ENCODE results near the gene LANCL1. TPM values are rescaled to one million over a fixed set of nuclear protein-coding genes. Genes with fewer than 3 reads are reported as not detected.

Gene LANCL1
- total and polyA plus RNA-seq, 2 experiments from 2014 or later = 22.7 to 40.2 TPM

- no peaks in the 10 kb centered on the region for H3K36me3 ChIP-seq (replicated peaks; ENCODE audit: insufficient read depth, low read depth)
- TF ChIP-seq EZH2phosphoT487 (IDR thresholded peaks at IDR 0.05; ENCODE audit: low read depth, severe bottlenecking, unreplicated experiment) (no peak), EZH2 (IDR thresholded peaks at IDR 0.05; ENCODE audit: borderline replicate concordance) (no peak)
- TF ChIP-seq, protein P1, sequence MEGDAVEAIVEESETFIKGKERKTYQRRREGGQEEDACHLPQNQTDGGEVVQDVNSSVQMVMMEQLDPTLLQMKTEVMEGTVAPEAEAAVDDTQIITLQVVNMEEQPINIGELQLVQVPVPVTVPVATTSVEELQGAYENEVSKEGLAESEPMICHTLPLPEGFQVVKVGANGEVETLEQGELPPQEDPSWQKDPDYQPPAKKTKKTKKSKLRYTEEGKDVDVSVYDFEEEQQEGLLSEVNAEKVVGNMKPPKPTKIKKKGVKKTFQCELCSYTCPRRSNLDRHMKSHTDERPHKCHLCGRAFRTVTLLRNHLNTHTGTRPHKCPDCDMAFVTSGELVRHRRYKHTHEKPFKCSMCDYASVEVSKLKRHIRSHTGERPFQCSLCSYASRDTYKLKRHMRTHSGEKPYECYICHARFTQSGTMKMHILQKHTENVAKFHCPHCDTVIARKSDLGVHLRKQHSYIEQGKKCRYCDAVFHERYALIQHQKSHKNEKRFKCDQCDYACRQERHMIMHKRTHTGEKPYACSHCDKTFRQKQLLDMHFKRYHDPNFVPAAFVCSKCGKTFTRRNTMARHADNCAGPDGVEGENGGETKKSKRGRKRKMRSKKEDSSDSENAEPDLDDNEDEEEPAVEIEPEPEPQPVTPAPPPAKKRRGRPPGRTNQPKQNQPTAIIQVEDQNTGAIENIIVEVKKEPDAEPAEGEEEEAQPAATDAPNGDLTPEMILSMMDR (IDR thresholded peaks at IDR 0.05; ENCODE audit: poor library complexity) = no peak
- DNase-seq (ENCODE audit: low spot score) = no peak
- no peaks in the 10 kb centered on the region for H3K27me3 ChIP-seq
- peak overlapping the region; percentile 52 for H3K4me3 ChIP-seq
- peaks cover 7% of the 10 kb centered on the region for H3K4me1 ChIP-seq (ENCODE audit: insufficient read depth)
- H3K4me2 ChIP-seq = peak overlapping the region; percentile 80
- no peaks in the 10 kb centered on the region for H4K20me1 ChIP-seq (ENCODE audit: insufficient read depth, poor library complexity, severe bottlenecking)
- no peak overlapping the region for H3K27ac ChIP-seq
- H3K79me2 ChIP-seq = peaks cover 19% of the 10 kb centered on the region
- 31% methylated on average over 6 of the region's 6 CpGs for WGBS (ENCODE audit: low lambda C conversion rate, missing lambda C conversion rate)
- no peaks in the 10 kb centered on the region for H3K9me3 ChIP-seq (ENCODE audit: low read depth)
- no peaks in the 10 kb centered on the region for H3K9me2 ChIP-seq (replicated peaks; ENCODE audit: insufficient read depth)
- H2AFZ ChIP-seq = peak overlapping the region; percentile 76
Measured at GRCh38 chr2:210475706-210476105, 853 bp downstream of the LANCL1 start.

DNA sequence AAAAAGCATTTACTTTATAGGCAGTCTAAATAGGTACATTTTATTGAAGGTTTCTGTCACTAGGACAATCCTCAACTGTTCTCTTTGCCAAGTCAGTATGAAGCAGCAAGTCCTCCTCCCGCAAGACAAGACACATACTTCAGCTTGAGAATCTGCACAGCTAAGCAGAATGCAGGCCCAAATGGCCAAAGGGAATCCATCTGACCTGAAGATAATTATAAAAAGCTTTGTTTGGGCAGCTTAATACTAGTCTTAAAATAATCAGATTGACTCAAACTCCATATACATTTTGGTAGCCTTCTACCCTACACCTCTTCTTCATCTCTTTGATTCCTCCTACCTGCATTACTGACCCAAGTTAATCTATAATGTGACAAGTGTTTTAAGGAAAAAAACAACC lies 1.8 kb downstream of the LANCL1 start:
- H3K27ac ChIP-seq = no peak overlapping the region
- H3K4me3 ChIP-seq = no peak overlapping the region
- H3K9me2 ChIP-seq (replicated peaks; ENCODE audit: insufficient read depth) = no peaks in the 10 kb centered on the region
- no peak for DNase-seq (ENCODE audit: low spot score)
- H3K36me3 ChIP-seq (replicated peaks; ENCODE audit: insufficient read depth, low read depth) = no peaks in the 10 kb centered on the region
- peaks cover 19% of the 10 kb centered on the region for H3K79me2 ChIP-seq
- peak overlapping the region; percentile 19 for H2AFZ ChIP-seq
- TF ChIP-seq EZH2 (IDR thresholded peaks at IDR 0.05; ENCODE audit: borderline replicate concordance) (no peak), EZH2phosphoT487 (IDR thresholded peaks at IDR 0.05; ENCODE audit: low read depth, severe bottlenecking, unreplicated experiment) (no peak)
- TF ChIP-seq, protein P1 (IDR thresholded peaks at IDR 0.05; ENCODE audit: poor library complexity) = no peak
- H4K20me1 ChIP-seq (ENCODE audit: insufficient read depth, poor library complexity, severe bottlenecking) = no peaks in the 10 kb centered on the region
- no peaks in the 10 kb centered on the region for H3K9me3 ChIP-seq (ENCODE audit: low read depth)
- peak overlapping the region; percentile 80 for H3K4me2 ChIP-seq
- 89% methylated on average over 1 of the region's 1 CpG for WGBS (ENCODE audit: low lambda C conversion rate, missing lambda C conversion rate)
- H3K27me3 ChIP-seq = no peaks in the 10 kb centered on the region
- peaks cover 7% of the 10 kb centered on the region for H3K4me1 ChIP-seq (ENCODE audit: insufficient read depth)

GRCh38 chr2:210461401-210461800 lies 15.2 kb downstream of the LANCL1 start:
- no peaks in the 10 kb centered on the region for H3K9me2 ChIP-seq (replicated peaks; ENCODE audit: insufficient read depth)
- TF ChIP-seq, protein P1 (IDR thresholded peaks at IDR 0.05; ENCODE audit: poor library complexity) = no peak
- no peak for TF ChIP-seq EZH2phosphoT487 (IDR thresholded peaks at IDR 0.05; ENCODE audit: low read depth, severe bottlenecking, unreplicated experiment)
- no peak for TF ChIP-seq EZH2 (IDR thresholded peaks at IDR 0.05; ENCODE audit: borderline replicate concordance)
- 86% methylated on average over 2 of the region's 2 CpGs for WGBS (ENCODE audit: low lambda C conversion rate, missing lambda C conversion rate)
- no peak overlapping the region for H3K4me2 ChIP-seq
- H3K27ac ChIP-seq = no peak overlapping the region
- no peaks in the 10 kb centered on the region for H3K9me3 ChIP-seq (ENCODE audit: low read depth)
- no peaks in the 10 kb centered on the region for H3K36me3 ChIP-seq (replicated peaks; ENCODE audit: insufficient read depth, low read depth)
- no peaks in the 10 kb centered on the region for H4K20me1 ChIP-seq (ENCODE audit: insufficient read depth, poor library complexity, severe bottlenecking)
- DNase-seq (ENCODE audit: low spot score) = no peak
- H3K79me2 ChIP-seq = no peaks in the 10 kb centered on the region
- H3K4me3 ChIP-seq = no peak overlapping the region
- no peaks in the 10 kb centered on the region for H3K27me3 ChIP-seq
- no peaks in the 10 kb centered on the region for H3K4me1 ChIP-seq (ENCODE audit: insufficient read depth)
- H2AFZ ChIP-seq = no peak overlapping the region
